DOHH2 (cell line): ENCODE measurements around the gene COL12A1.

Experiments used
- H3F3A ChIP-seq: fragments of 200-600 bp; sonication (generic), shearing (Covaris generic); 2 replicates; pipeline ENCODE4 v1.6.0; 2016; ENCODE audit warnings: antibody characterized with exemption, mild to moderate bottlenecking; ENCODE audit not compliant: control insufficient read depth, insufficient read depth
- H3K27ac ChIP-seq: fragments of 200-600 bp; sonication (generic); 2 replicates; pipeline ENCODE4 v1.5.1; 2014; ENCODE audit warnings: low read depth, mild to moderate bottlenecking, low read length, moderate library complexity
- H3K27me3 ChIP-seq: fragments of 200-600 bp; sonication (generic); 2 replicates; pipeline ENCODE4 v1.6.1; 2014; ENCODE audit warnings: mild to moderate bottlenecking, low read length, mixed read lengths; ENCODE audit not compliant: control insufficient read depth
- H3K36me3 ChIP-seq: fragments of 200-600 bp; sonication (generic); 2 replicates; pipeline ENCODE4 v1.6.1; 2014; ENCODE audit warnings: mild to moderate bottlenecking, low read length, moderate library complexity, mixed read lengths; ENCODE audit not compliant: control insufficient read depth
- H3K4me1 ChIP-seq: fragments of 200-600 bp; sonication (generic); 2 replicates; pipeline ENCODE4 v1.6.1; 2014; ENCODE audit warnings: mild to moderate bottlenecking, low read length, mixed read lengths; ENCODE audit not compliant: control insufficient read depth
- H3K4me2 ChIP-seq: fragments of 200-600 bp; sonication (generic); 2 replicates; pipeline ENCODE4 v1.6.0; 2014; ENCODE audit warnings: mild to moderate bottlenecking, low read length, moderate library complexity
- H3K4me3 ChIP-seq: fragments of 200-600 bp; sonication (generic); 2 replicates; pipeline ENCODE4 v1.5.1; 2014; ENCODE audit warnings: mild to moderate bottlenecking, low read length, mixed read lengths
- H3K79me2 ChIP-seq: fragments of 200-600 bp; sonication (generic); 2 replicates; pipeline ENCODE4 v1.6.1; 2014; ENCODE audit warnings: mild to moderate bottlenecking, low read length, mixed read lengths; ENCODE audit not compliant: control insufficient read depth
- H3K9me2 ChIP-seq: fragments of 200-600 bp; sonication (generic); replicated peaks from 2 replicates; pipeline ENCODE4 v1.6.1; 2014; ENCODE audit warnings: mild to moderate bottlenecking, low read length, mixed read lengths; ENCODE audit not compliant: control insufficient read depth
- H3K9me3 ChIP-seq: fragments of 200-600 bp; sonication (generic); 2 replicates; pipeline ENCODE4 v1.6.1; 2014; ENCODE audit warnings: antibody characterized with exemption, low read length, mixed read lengths; ENCODE audit not compliant: control insufficient read depth, insufficient read depth
- H4K20me1 ChIP-seq: fragments of 200-600 bp; sonication (generic); 2 replicates; pipeline ENCODE4 v1.6.0; 2014; ENCODE audit warnings: low read depth, mild to moderate bottlenecking, antibody characterized with exemption, low read length, moderate library complexity; ENCODE audit not compliant: control insufficient read depth, insufficient read depth
- EZH2phosphoT487 ChIP-seq: fragments of 200-600 bp; sonication (generic); IDR thresholded peaks from 2 replicates; pipeline ENCODE4 v1.6.1; 2017; ENCODE audit warnings: borderline replicate concordance, mild to moderate bottlenecking, antibody characterized with exemption, low read length, moderate library complexity, mixed read lengths
- TF ChIP-seq, protein P1 (sequence below): fragments of 200-600 bp; sonication (generic); IDR thresholded peaks from one replicate; pipeline ENCODE4 v1.5.1; 2014; ENCODE audit warnings: antibody characterized with exemption, mild to moderate bottlenecking, low read depth, low read length; ENCODE audit not compliant: poor library complexity, severe bottlenecking

Gene COL12A1

DNA sequence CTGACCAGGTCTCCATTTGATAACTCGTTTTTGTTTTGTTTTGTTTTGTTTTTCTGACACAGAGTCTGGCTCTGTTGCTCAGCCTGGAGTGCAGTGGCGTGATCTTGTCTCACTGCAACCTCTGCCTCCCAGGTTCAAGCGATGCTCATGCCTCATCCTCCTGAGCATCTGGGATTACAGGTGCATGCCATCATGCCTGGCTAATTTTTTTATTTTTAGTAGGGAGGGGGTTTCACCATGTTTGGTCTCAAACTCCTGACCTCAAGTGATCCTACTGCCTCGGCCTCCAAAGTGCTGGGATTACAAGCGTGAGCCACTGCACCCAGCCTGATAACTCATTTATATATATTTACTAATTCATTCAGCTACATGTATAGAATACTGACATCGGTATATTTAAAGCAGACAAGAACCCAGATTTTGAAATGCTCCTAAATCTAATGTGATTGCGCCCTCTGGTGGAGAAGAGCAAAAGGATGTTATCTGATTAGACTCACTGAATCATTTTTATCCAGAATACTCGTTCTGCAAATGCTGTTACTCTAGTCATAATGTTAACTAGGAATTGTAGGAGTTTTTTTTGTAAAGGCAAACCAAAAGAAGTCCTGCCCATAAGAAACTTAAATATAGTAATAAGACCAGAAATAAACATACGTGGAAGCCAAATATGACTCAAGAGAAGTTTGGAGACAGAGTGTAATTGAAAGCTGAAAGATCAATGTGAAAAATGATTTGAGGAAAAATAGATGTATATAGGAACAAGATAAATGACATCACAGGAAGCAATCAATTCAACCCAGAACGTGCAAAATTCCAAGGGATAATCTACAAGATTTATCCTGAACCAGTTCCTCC, 5.3 kb upstream of the COL12A1 start:
- Histone ChIP-seq H3K27me3 (peaks cover 18% of the 10 kb centered on the region), H3K4me3 (no peak overlapping the region), H3K4me2 (no peak overlapping the region), H3F3A (no peaks in the 10 kb centered on the region), H3K9me2 (no peaks in the 10 kb centered on the region), H3K9me3 (no peaks in the 10 kb centered on the region), H3K36me3 (no peaks in the 10 kb centered on the region), H3K4me1 (no peaks in the 10 kb centered on the region; the same call in 1 of the 2 replicates), H3K79me2 (no peaks in the 10 kb centered on the region), H3K27ac (no peak overlapping the region), H4K20me1 (no peaks in the 10 kb centered on the region)
- TF ChIP-seq, protein P1, sequence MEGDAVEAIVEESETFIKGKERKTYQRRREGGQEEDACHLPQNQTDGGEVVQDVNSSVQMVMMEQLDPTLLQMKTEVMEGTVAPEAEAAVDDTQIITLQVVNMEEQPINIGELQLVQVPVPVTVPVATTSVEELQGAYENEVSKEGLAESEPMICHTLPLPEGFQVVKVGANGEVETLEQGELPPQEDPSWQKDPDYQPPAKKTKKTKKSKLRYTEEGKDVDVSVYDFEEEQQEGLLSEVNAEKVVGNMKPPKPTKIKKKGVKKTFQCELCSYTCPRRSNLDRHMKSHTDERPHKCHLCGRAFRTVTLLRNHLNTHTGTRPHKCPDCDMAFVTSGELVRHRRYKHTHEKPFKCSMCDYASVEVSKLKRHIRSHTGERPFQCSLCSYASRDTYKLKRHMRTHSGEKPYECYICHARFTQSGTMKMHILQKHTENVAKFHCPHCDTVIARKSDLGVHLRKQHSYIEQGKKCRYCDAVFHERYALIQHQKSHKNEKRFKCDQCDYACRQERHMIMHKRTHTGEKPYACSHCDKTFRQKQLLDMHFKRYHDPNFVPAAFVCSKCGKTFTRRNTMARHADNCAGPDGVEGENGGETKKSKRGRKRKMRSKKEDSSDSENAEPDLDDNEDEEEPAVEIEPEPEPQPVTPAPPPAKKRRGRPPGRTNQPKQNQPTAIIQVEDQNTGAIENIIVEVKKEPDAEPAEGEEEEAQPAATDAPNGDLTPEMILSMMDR, result peak; percentile 76
- TF ChIP-seq EZH2phosphoT487, result no peak

GRCh38 chr6:75209184-75209723, 3.4 kb upstream of the COL12A1 start:
- TF ChIP-seq, protein P1, result peak; percentile 11
- no peak for TF ChIP-seq EZH2phosphoT487
- no peaks in the 10 kb centered on the region for H3K9me3 ChIP-seq
- H4K20me1 ChIP-seq, result no peaks in the 10 kb centered on the region
- H3F3A ChIP-seq, result no peaks in the 10 kb centered on the region
- peaks cover 26% of the 10 kb centered on the region for H3K27me3 ChIP-seq
- H3K4me2 ChIP-seq, result no peak overlapping the region
- H3K79me2 ChIP-seq, result no peaks in the 10 kb centered on the region
- no peaks in the 10 kb centered on the region for H3K36me3 ChIP-seq
- H3K27ac ChIP-seq, result no peak overlapping the region
- no peaks in the 10 kb centered on the region; the same call in 1 of the 2 replicates for H3K4me1 ChIP-seq
- H3K9me2 ChIP-seq, result no peaks in the 10 kb centered on the region
- no peak overlapping the region for H3K4me3 ChIP-seq

- no peaks in the 10 kb centered on the region for H3K79me2 ChIP-seq
- peaks cover 28% of the 10 kb centered on the region for H3K27me3 ChIP-seq
- no peak overlapping the region for H3K4me3 ChIP-seq
- no peak overlapping the region for H3K27ac ChIP-seq
- TF ChIP-seq, protein P1, result peak; percentile 87
- TF ChIP-seq EZH2phosphoT487, result no peak
- no peaks in the 10 kb centered on the region; the same call in 1 of the 2 replicates for H3K4me1 ChIP-seq
- H3K9me3 ChIP-seq, result no peaks in the 10 kb centered on the region
- no peaks in the 10 kb centered on the region for H4K20me1 ChIP-seq
- H3K36me3 ChIP-seq, result no peaks in the 10 kb centered on the region
- H3K4me2 ChIP-seq, result no peak overlapping the region
- H3F3A ChIP-seq, result no peaks in the 10 kb centered on the region
- no peaks in the 10 kb centered on the region for H3K9me2 ChIP-seq
Measured at GRCh38 chr6:75208298-75209183, 2.7 kb upstream of the COL12A1 start.
